ENCODE data around the gene GFY.

- TF ChIP-seq CTCF (IDR thresholded peaks at IDR 0.05) (no peak), POLR2A (IDR thresholded peaks at IDR 0.05) (no peak)
Observed at GRCh38 chr19:49415810-49416200, 9.4 kb upstream of the GFY start.

Data from lower leg skin (tissue), 3 donors.